ENCODE data around the gene NYAP2.

NYAP2 gene

GRCh38 chr2:225378984-225379383 is 20.5 kb upstream of the NYAP2 start:
- Histone ChIP-seq H3K4me3 (ENCODE audit: low read length, poor library complexity, severe bottlenecking) (no peak overlapping the region), H3K9ac (ENCODE audit: low read depth, low read length, poor library complexity, severe bottlenecking) (no peak overlapping the region), H3K27me3 (ENCODE audit: insufficient read depth, low read length, poor library complexity, severe bottlenecking) (no peaks in the 10 kb centered on the region), H3K4me2 (ENCODE audit: low read depth, low read length, poor library complexity, severe bottlenecking) (no peak overlapping the region), H3K79me2 (ENCODE audit: insufficient read depth, low read length) (no peaks in the 10 kb centered on the region), H3K36me3 (ENCODE audit: insufficient read depth, low read length) (no peaks in the 10 kb centered on the region), H3K4me1 (ENCODE audit: insufficient read depth, low read length, poor library complexity, severe bottlenecking) (no peaks in the 10 kb centered on the region), H3K9me2 (replicated peaks; ENCODE audit: low read depth, low read length) (no peaks in the 10 kb centered on the region), H4K20me1 (ENCODE audit: insufficient read depth, low read length, poor library complexity, severe bottlenecking) (no peaks in the 10 kb centered on the region), H3K9me3 (ENCODE audit: insufficient read depth, low read depth, low read length) (no peaks in the 10 kb centered on the region), H3F3A (ENCODE audit: low read depth) (no peaks in the 10 kb centered on the region), H2AFZ (ENCODE audit: low read length) (no peak overlapping the region)
- TF ChIP-seq EZH2phosphoT487 (IDR thresholded peaks at IDR 0.05; ENCODE audit: borderline replicate concordance) = no peak
- TF ChIP-seq CTCF (conservative IDR thresholded peaks at IDR 0.05; ENCODE audit: low read length) = no peak

- no peaks in the 10 kb centered on the region for H3K27me3 ChIP-seq (ENCODE audit: insufficient read depth, low read length, poor library complexity, severe bottlenecking)
- no peaks in the 10 kb centered on the region for H3K4me1 ChIP-seq (ENCODE audit: insufficient read depth, low read length, poor library complexity, severe bottlenecking)
- no peaks in the 10 kb centered on the region for H3K9me2 ChIP-seq (replicated peaks; ENCODE audit: low read depth, low read length)
- H2AFZ ChIP-seq (ENCODE audit: low read length) = no peak overlapping the region
- H3K4me3 ChIP-seq (ENCODE audit: low read length, poor library complexity, severe bottlenecking) = no peak overlapping the region
- TF ChIP-seq EZH2phosphoT487 (IDR thresholded peaks at IDR 0.05; ENCODE audit: borderline replicate concordance) (no peak), CTCF (conservative IDR thresholded peaks at IDR 0.05; ENCODE audit: low read length) (no peak)
- H3K36me3 ChIP-seq (ENCODE audit: insufficient read depth, low read length) = no peaks in the 10 kb centered on the region
- H4K20me1 ChIP-seq (ENCODE audit: insufficient read depth, low read length, poor library complexity, severe bottlenecking) = no peaks in the 10 kb centered on the region
- no peaks in the 10 kb centered on the region for H3K9me3 ChIP-seq (ENCODE audit: insufficient read depth, low read depth, low read length)
- no peak overlapping the region for H3K9ac ChIP-seq (ENCODE audit: low read depth, low read length, poor library complexity, severe bottlenecking)
- no peaks in the 10 kb centered on the region for H3K79me2 ChIP-seq (ENCODE audit: insufficient read depth, low read length)
- no peak overlapping the region for H3K4me2 ChIP-seq (ENCODE audit: low read depth, low read length, poor library complexity, severe bottlenecking)
- H3F3A ChIP-seq (ENCODE audit: low read depth) = no peaks in the 10 kb centered on the region
These were observed 19.7 kb upstream of the NYAP2 start for GRCh38 chr2:225379856-225380255.

GRCh38 chr2:225381609-225382008 is 17.9 kb upstream of the NYAP2 start:
- H3K9ac ChIP-seq (ENCODE audit: low read depth, low read length, poor library complexity, severe bottlenecking) = no peak overlapping the region
- H4K20me1 ChIP-seq (ENCODE audit: insufficient read depth, low read length, poor library complexity, severe bottlenecking) = no peaks in the 10 kb centered on the region
- TF ChIP-seq CTCF (conservative IDR thresholded peaks at IDR 0.05; ENCODE audit: low read length) (no peak), EZH2phosphoT487 (IDR thresholded peaks at IDR 0.05; ENCODE audit: borderline replicate concordance) (no peak)
- H3K4me3 ChIP-seq (ENCODE audit: low read length, poor library complexity, severe bottlenecking) = no peak overlapping the region
- no peaks in the 10 kb centered on the region for H3K36me3 ChIP-seq (ENCODE audit: insufficient read depth, low read length)
- no peak overlapping the region for H3K4me2 ChIP-seq (ENCODE audit: low read depth, low read length, poor library complexity, severe bottlenecking)
- H3F3A ChIP-seq (ENCODE audit: low read depth) = no peaks in the 10 kb centered on the region
- no peaks in the 10 kb centered on the region for H3K79me2 ChIP-seq (ENCODE audit: insufficient read depth, low read length)
- H3K9me3 ChIP-seq (ENCODE audit: insufficient read depth, low read depth, low read length) = no peaks in the 10 kb centered on the region
- H3K9me2 ChIP-seq (replicated peaks; ENCODE audit: low read depth, low read length) = no peaks in the 10 kb centered on the region
- H3K4me1 ChIP-seq (ENCODE audit: insufficient read depth, low read length, poor library complexity, severe bottlenecking) = no peaks in the 10 kb centered on the region
- H3K27me3 ChIP-seq (ENCODE audit: insufficient read depth, low read length, poor library complexity, severe bottlenecking) = no peaks in the 10 kb centered on the region
- no peak overlapping the region for H2AFZ ChIP-seq (ENCODE audit: low read length)
